Skeletal muscle satellite cell (primary cell): Measurements from ENCODE around the gene EEFSEC.

ENCODE experiments used
- H3K27me3 ChIP-seq: 2 replicates; pipeline ENCODE4 v1.7.0; 2013; ENCODE audit warnings: low read length; ENCODE audit not compliant: control insufficient read depth, insufficient read depth
- H3K36me3 ChIP-seq: 2 replicates; pipeline ENCODE4 v1.7.0; 2013; ENCODE audit warnings: mild to moderate bottlenecking, control low read depth, low read length; ENCODE audit not compliant: insufficient read depth
- H3K4me1 ChIP-seq: 2 replicates; pipeline ENCODE4 v1.7.0; 2013; ENCODE audit warnings: low read length; ENCODE audit not compliant: control insufficient read depth, insufficient read depth
- H3K4me2 ChIP-seq: 2 replicates; pipeline ENCODE4 v1.7.0; 2013; ENCODE audit warnings: mild to moderate bottlenecking, low read length
- H3K4me3 ChIP-seq: 2 replicates; pipeline ENCODE4 v1.7.0; 2013; ENCODE audit warnings: low read length
- H3K9ac ChIP-seq: 2 replicates; pipeline ENCODE4 v1.7.0; 2013; ENCODE audit warnings: mild to moderate bottlenecking, low read depth, low read length, moderate library complexity
- H3K9me3 ChIP-seq: replicated peaks from 2 replicates; pipeline ENCODE4 v1.7.0; 2013; ENCODE audit warnings: mild to moderate bottlenecking, control low read depth, low read length

EEFSEC gene

GRCh38 chr3:128340198-128340903, 187.1 kb downstream of the EEFSEC start:
- H3K36me3 ChIP-seq: peaks cover 7% of the 10 kb centered on the region
- H3K4me3 ChIP-seq: no peak overlapping the region
- H3K27me3 ChIP-seq: no peaks in the 10 kb centered on the region
- peaks cover 9% of the 10 kb centered on the region for H3K4me1 ChIP-seq
- H3K9me3 ChIP-seq: no peaks in the 10 kb centered on the region
- H3K9ac ChIP-seq: no peak overlapping the region
- no peak overlapping the region for H3K4me2 ChIP-seq

DNA sequence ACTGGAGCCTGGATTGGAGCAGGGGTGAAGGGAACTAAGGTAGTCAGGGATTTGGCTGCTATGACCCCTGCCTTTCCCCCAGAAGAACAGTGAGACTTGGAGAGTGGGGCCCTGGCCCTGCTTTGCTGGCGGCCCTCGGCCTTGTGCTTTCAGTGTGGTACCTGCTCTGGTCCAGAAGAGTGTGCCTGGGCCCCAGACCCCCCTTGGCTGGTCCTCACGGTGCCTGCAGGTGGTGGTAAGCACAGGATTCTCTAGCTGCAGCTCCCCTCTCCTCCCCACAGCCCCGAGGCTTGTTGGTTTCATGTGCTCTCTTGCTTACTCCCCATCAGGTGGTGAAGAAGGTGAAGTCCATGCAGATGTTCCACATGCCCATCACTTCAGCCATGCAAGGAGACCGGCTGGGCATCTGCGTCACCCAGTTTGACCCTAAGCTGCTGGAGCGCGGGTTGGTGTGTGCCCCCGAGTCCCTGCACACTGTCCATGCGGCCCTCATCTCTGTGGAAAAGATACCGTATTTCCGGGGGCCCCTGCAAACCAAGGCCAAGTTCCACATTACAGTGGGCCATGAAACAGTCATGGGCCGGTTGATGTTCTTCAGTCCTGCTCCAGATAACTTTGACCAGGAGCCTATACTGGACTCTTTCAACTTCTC, 187.7 kb downstream of the EEFSEC start:
- no peak overlapping the region for H3K4me2 ChIP-seq
- peaks cover 7% of the 10 kb centered on the region for H3K36me3 ChIP-seq
- no peaks in the 10 kb centered on the region for H3K27me3 ChIP-seq
- H3K9ac ChIP-seq: no peak overlapping the region
- H3K4me1 ChIP-seq: peaks cover 9% of the 10 kb centered on the region
- H3K4me3 ChIP-seq: no peak overlapping the region
- no peaks in the 10 kb centered on the region for H3K9me3 ChIP-seq

- peaks cover 9% of the 10 kb centered on the region for H3K4me1 ChIP-seq
- H3K36me3 ChIP-seq: peaks cover 7% of the 10 kb centered on the region
- no peak overlapping the region for H3K4me3 ChIP-seq
- no peaks in the 10 kb centered on the region for H3K27me3 ChIP-seq
- H3K9me3 ChIP-seq: no peaks in the 10 kb centered on the region
- H3K9ac ChIP-seq: no peak overlapping the region
- H3K4me2 ChIP-seq: no peak overlapping the region
Observed at GRCh38 chr3:128341659-128342395, 188.5 kb downstream of the EEFSEC start.

DNA sequence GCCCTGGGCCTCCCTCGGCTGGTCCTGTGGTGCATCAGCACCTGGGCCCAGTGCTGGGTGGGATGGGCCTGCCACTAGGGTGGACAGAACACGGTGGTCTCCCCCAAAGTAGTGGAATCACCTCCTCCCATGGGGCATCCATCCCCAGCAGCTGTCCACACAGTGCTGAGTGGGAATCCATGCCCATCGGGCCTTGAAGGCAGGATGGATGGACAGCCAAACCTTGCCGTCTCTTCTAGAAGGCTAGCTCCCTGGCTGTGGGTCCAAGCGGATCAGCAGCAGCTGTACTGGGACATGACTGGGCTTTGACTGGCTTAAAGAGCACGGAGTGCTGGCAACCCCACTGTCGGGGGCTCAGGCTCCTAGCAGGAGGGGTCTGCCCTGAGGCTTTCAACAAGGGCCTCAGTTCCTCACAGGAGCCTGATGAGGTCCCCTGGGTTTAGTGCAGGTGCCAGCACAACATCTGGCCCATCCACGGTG, 189.5 kb downstream of the EEFSEC start:
- peaks cover 9% of the 10 kb centered on the region for H3K4me1 ChIP-seq
- no peak overlapping the region for H3K4me3 ChIP-seq
- H3K4me2 ChIP-seq: no peak overlapping the region
- H3K9me3 ChIP-seq: no peaks in the 10 kb centered on the region
- H3K27me3 ChIP-seq: no peaks in the 10 kb centered on the region
- peaks cover 7% of the 10 kb centered on the region for H3K36me3 ChIP-seq
- H3K9ac ChIP-seq: no peak overlapping the region

DNA sequence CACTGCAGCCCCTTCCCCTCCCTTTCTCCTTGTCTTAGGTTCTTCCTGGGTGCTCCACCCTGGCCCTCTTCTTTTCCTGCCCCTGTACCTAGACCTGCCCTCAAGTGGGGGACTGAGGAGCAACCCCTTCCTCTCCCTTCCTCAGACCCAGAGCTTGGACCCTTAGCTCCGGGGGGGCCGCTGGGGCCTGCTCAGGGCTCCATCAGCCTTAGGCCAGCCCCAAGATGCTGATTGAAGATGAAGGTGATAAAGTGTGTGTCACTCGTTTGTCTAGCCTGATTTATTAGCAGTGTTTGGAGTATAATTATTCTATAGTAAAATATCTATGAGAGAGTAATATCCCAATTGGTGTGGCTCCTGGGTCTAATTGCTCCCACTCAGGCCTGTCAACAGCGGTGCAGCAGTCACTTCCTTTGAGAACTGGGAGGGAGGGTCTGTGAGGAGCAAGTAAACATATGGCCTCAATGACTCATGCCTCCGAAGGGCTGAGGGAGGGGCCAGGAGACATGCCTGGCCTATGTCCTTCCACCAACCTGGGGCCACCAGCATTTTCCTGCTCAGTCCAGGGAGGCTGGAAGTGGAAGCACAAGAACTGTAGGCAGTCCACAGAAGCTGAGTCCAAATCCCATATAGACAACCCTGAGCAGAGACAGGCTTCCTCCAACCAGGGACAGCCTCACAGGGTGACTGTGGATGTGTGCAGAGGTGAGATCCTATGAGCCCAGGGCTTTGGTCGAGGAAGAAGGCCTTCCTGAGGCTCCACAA, 190.2 kb downstream of the EEFSEC start:
- no peak overlapping the region for H3K9ac ChIP-seq

GRCh38 chr3:128344052-128344735, 190.9 kb downstream of the EEFSEC start:
- peaks cover 7% of the 10 kb centered on the region for H3K36me3 ChIP-seq
- H3K27me3 ChIP-seq: no peaks in the 10 kb centered on the region
- H3K4me1 ChIP-seq: peaks cover 9% of the 10 kb centered on the region
- H3K9ac ChIP-seq: no peak overlapping the region
- H3K4me3 ChIP-seq: no peak overlapping the region
- H3K9me3 ChIP-seq: no peaks in the 10 kb centered on the region
- no peak overlapping the region for H3K4me2 ChIP-seq

More for the DNA sequence above, 190.2 kb downstream of the EEFSEC start:
- H3K9me3 ChIP-seq: no peaks in the 10 kb centered on the region
- no peaks in the 10 kb centered on the region for H3K27me3 ChIP-seq
- H3K36me3 ChIP-seq: peaks cover 7% of the 10 kb centered on the region
- H3K4me1 ChIP-seq: peaks cover 9% of the 10 kb centered on the region
- H3K4me3 ChIP-seq: no peak overlapping the region
- H3K4me2 ChIP-seq: no peak overlapping the region

DNA sequence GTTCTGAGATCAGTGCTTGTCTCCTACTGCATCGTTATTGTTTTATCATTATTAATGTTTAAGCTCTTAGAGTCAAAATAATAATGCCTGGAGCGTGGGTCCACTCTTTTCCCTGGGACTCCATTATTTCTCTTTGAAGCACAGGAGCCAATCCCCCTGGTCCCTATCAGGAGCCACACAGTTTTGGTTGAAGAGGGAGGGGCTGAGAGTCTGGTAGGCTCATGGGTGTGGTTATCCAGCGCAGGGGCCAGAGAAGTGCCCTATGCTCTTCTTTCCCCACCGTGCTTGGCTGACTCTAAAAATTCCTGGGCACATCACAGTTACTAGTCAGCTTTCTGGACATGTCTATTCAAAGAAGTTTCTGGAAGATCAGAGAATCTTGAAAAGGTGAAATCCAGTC, 191.9 kb downstream of the EEFSEC start:
- Histone ChIP-seq H3K4me1 (peaks cover 9% of the 10 kb centered on the region), H3K4me3 (no peak overlapping the region), H3K9ac (no peak overlapping the region), H3K27me3 (no peaks in the 10 kb centered on the region), H3K4me2 (no peak overlapping the region), H3K36me3 (peaks cover 7% of the 10 kb centered on the region), H3K9me3 (no peaks in the 10 kb centered on the region)

GRCh38 chr3:128346562-128346961, 193.3 kb downstream of the EEFSEC start:
- H3K9ac ChIP-seq: no peak overlapping the region
- H3K36me3 ChIP-seq: peaks cover 2% of the 10 kb centered on the region
- H3K4me2 ChIP-seq: no peak overlapping the region
- no peak overlapping the region for H3K4me3 ChIP-seq
- peaks cover 9% of the 10 kb centered on the region for H3K4me1 ChIP-seq
- H3K9me3 ChIP-seq: no peaks in the 10 kb centered on the region
- H3K27me3 ChIP-seq: no peaks in the 10 kb centered on the region

DNA sequence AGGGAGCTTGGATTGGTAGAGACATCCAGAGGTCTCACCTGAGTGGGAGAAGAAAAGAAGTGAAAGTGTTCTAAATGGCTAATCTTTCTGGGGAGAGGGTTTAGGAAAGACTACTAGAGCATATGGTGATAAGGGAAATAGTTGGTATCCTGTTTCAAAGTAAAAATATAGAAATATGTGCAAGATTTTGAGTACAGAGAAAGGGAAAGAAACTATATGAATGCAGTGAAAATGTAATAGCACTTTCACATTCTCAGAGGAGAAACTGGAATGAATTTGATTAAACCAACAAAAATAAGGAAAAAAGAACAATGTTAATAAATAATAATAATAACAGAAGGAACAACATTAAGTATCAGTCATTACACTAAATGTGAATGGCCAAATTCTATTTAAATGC, 194.0 kb downstream of the EEFSEC start:
- no peaks in the 10 kb centered on the region for H3K27me3 ChIP-seq
- no peak overlapping the region for H3K4me3 ChIP-seq
- peaks cover 9% of the 10 kb centered on the region for H3K4me1 ChIP-seq
- no peak overlapping the region for H3K9ac ChIP-seq
- H3K9me3 ChIP-seq: no peaks in the 10 kb centered on the region
- H3K4me2 ChIP-seq: no peak overlapping the region
- H3K36me3 ChIP-seq: no peaks in the 10 kb centered on the region

- H3K4me2 ChIP-seq: no peak overlapping the region
- no peak overlapping the region for H3K4me3 ChIP-seq
- H3K27me3 ChIP-seq: no peaks in the 10 kb centered on the region
- no peak overlapping the region for H3K9ac ChIP-seq
- peaks cover 8% of the 10 kb centered on the region for H3K4me1 ChIP-seq
- no peaks in the 10 kb centered on the region for H3K9me3 ChIP-seq
- H3K36me3 ChIP-seq: no peaks in the 10 kb centered on the region
Observed at GRCh38 chr3:128348075-128348474, 194.8 kb downstream of the EEFSEC start.
